ENCODE results near the gene CNTROB. TPM values are rescaled to one million over a fixed set of nuclear protein-coding genes. Genes with fewer than 3 reads are reported as not detected.

CNTROB gene, protein sequence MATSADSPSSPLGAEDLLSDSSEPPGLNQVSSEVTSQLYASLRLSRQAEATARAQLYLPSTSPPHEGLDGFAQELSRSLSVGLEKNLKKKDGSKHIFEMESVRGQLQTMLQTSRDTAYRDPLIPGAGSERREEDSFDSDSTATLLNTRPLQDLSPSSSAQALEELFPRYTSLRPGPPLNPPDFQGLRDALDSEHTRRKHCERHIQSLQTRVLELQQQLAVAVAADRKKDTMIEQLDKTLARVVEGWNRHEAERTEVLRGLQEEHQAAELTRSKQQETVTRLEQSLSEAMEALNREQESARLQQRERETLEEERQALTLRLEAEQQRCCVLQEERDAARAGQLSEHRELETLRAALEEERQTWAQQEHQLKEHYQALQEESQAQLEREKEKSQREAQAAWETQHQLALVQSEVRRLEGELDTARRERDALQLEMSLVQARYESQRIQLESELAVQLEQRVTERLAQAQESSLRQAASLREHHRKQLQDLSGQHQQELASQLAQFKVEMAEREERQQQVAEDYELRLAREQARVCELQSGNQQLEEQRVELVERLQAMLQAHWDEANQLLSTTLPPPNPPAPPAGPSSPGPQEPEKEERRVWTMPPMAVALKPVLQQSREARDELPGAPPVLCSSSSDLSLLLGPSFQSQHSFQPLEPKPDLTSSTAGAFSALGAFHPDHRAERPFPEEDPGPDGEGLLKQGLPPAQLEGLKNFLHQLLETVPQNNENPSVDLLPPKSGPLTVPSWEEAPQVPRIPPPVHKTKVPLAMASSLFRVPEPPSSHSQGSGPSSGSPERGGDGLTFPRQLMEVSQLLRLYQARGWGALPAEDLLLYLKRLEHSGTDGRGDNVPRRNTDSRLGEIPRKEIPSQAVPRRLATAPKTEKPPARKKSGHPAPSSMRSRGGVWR
- total RNA-seq = 18.9 TPM
- 39.0 TPM for polyA plus RNA-seq
- long read RNA-seq, donor 1 = 0 reads
- long read RNA-seq, donor 2 = 0 reads
- long read RNA-seq, donor 3, partial matches to known transcripts = 0 of 1 reads
- long read RNA-seq, donor 3, other reads (novel, unspliced or antisense) = 0 of 1 reads
- long read RNA-seq, donor 4 = 0 reads
- long read RNA-seq, donor 5, partial matches to known transcripts = 5 of 8 reads
- long read RNA-seq, donor 5, other reads (novel, unspliced or antisense) = 0 of 8 reads
- long read RNA-seq, donor 6, partial matches to known transcripts = 0 of 4 reads
- long read RNA-seq, donor 6, other reads (novel, unspliced or antisense) = 0 of 4 reads
- long read RNA-seq, donor 7 = 0 reads
- long read RNA-seq, donor 8, partial matches to known transcripts = 0 of 1 reads
- long read RNA-seq, donor 8, other reads (novel, unspliced or antisense) = 0 of 1 reads
- long read RNA-seq, donor 9 = 0 reads
- long read RNA-seq, donor 10, partial matches to known transcripts = 0 of 5 reads
- long read RNA-seq, donor 10, other reads (novel, unspliced or antisense) = 0 of 5 reads

- peaks cover 22 to 49% of the 10 kb centered on the region in 2 donors for H3K4me1 ChIP-seq (ENCODE audit: control insufficient read depth in 2 of 2, insufficient read depth in 2 of 2, low read length in 2 of 2)
Observed at GRCh38 chr17:7931709-7932482, at the start of gene CNTROB, which contains the start of gene TRAPPC1. Gene CNTROB, plus strand, starts transcription at chr17:7932206. Its CDS starts 874 bp downstream, at chr17:7933080. Gene TRAPPC1, minus strand, starts transcription at chr17:7931946. Its CDS starts 117 bp downstream, at chr17:7931829.

DNA sequence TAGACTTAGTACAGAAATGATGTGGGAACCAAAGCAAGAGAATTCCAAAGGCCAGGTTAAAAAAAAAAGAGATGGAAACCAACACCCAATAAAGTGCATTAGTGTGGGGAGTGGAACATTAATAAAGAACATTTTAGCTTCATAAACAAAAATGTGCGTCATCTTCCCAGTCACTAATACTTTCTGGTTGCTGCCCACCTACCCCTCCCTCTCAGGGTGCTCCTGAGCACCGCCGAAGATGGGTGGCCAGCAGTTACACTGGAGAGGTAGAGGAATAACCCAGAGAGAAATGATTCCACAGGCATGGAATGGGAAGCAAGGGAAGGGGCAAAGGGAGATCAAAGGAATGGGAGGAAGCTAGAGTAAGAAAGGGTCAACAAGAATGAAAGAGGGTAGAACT lies 49.4 kb upstream of the CNTROB start:
- 98% methylated on average over 3 of the region's 3 CpGs for WGBS
- H3K27me3 ChIP-seq (ENCODE audit: control insufficient read depth in 2 of 2, insufficient read depth in 1 of 2, low read length in 1 of 2) = no peaks in the 10 kb centered on the region
- H3K27ac ChIP-seq (ENCODE audit: low read depth in 1 of 2, low read length in 1 of 2) = peak overlapping the region in 1 of 2 donors; percentile 8
- H3K4me1 ChIP-seq (ENCODE audit: control insufficient read depth in 2 of 2, insufficient read depth in 2 of 2, low read length in 2 of 2) = peaks cover 33 to 57% of the 10 kb centered on the region in 2 donors
- H3K36me3 ChIP-seq (ENCODE audit: control insufficient read depth in 2 of 2, insufficient read depth in 2 of 2, low read length in 1 of 2) = peaks cover 0 to 5% of the 10 kb centered on the region in 2 donors
- H3K9me3 ChIP-seq (ENCODE audit: control insufficient read depth in 2 of 2, insufficient read depth in 1 of 2, low read length in 1 of 2) = peaks cover 0 to 6% of the 10 kb centered on the region in 2 donors
- no peak for DNase-seq (ENCODE audit: low read depth in 6 of 9, low spot score in 9 of 9)
- no peak overlapping the region for H3K4me3 ChIP-seq (ENCODE audit: low read length in 2 of 2)

More at GRCh38 chr17:7931709-7932482, at the start of gene CNTROB, which contains the start of gene TRAPPC1:
- H3K36me3 ChIP-seq (ENCODE audit: control insufficient read depth in 2 of 2, insufficient read depth in 2 of 2, low read length in 1 of 2) = peaks cover 19 to 23% of the 10 kb centered on the region in 2 donors
- under 1% methylated on average over 55 of the region's 55 CpGs for WGBS
- H3K9me3 ChIP-seq (ENCODE audit: control insufficient read depth in 2 of 2, insufficient read depth in 1 of 2, low read length in 1 of 2) = no peaks in the 10 kb centered on the region
- peak within 1 kb of the TSS; percentile 81 to 91 for H3K27ac ChIP-seq (ENCODE audit: low read depth in 1 of 2, low read length in 1 of 2)
- DNase-seq (ENCODE audit: low read depth in 6 of 9, low spot score in 9 of 9) = peak; percentile 96 to 100 (median 99)
- H3K4me3 ChIP-seq (ENCODE audit: low read length in 2 of 2) = peak within 1 kb of the TSS; percentile 75 to 80
- no peaks in the 10 kb centered on the region for H3K27me3 ChIP-seq (ENCODE audit: control insufficient read depth in 2 of 2, insufficient read depth in 1 of 2, low read length in 1 of 2)

- H3K27me3 ChIP-seq (ENCODE audit: control insufficient read depth in 2 of 2, insufficient read depth in 1 of 2, low read length in 1 of 2) = no peaks in the 10 kb centered on the region
- peaks cover 42 to 70% of the 10 kb centered on the region in 2 donors for H3K4me1 ChIP-seq (ENCODE audit: control insufficient read depth in 2 of 2, insufficient read depth in 2 of 2, low read length in 2 of 2)
- H3K36me3 ChIP-seq (ENCODE audit: control insufficient read depth in 2 of 2, insufficient read depth in 2 of 2, low read length in 1 of 2) = peaks cover 0 to 8% of the 10 kb centered on the region in 2 donors
- H3K4me3 ChIP-seq (ENCODE audit: low read length in 2 of 2) = peak overlapping the region; percentile 32 to 82
- 3% methylated on average over 3 of the region's 3 CpGs for WGBS
- peak overlapping the region; percentile 64 to 85 for H3K27ac ChIP-seq (ENCODE audit: low read depth in 1 of 2, low read length in 1 of 2)
- H3K9me3 ChIP-seq (ENCODE audit: control insufficient read depth in 2 of 2, insufficient read depth in 1 of 2, low read length in 1 of 2) = peaks cover 0 to 6% of the 10 kb centered on the region in 2 donors
- DNase-seq (ENCODE audit: low read depth in 6 of 9, low spot score in 9 of 9) = peak in 2 of 9 donors; percentile 26 to 57
Observed at GRCh38 chr17:7883781-7884386, 48.1 kb upstream of the CNTROB start.

- Histone ChIP-seq H3K4me3 (ENCODE audit: low read length in 2 of 2) (peak overlapping the region; percentile 82 to 87), H3K27me3 (ENCODE audit: control insufficient read depth in 2 of 2, insufficient read depth in 1 of 2, low read length in 1 of 2) (no peaks in the 10 kb centered on the region), H3K4me1 (ENCODE audit: control insufficient read depth in 2 of 2, insufficient read depth in 2 of 2, low read length in 2 of 2) (peaks cover 43 to 75% of the 10 kb centered on the region in 2 donors), H3K27ac (ENCODE audit: low read depth in 1 of 2, low read length in 1 of 2) (peak overlapping the region; percentile 95 to 96), H3K36me3 (ENCODE audit: control insufficient read depth in 2 of 2, insufficient read depth in 2 of 2, low read length in 1 of 2) (peaks cover 3 to 16% of the 10 kb centered on the region in 2 donors), H3K9me3 (ENCODE audit: control insufficient read depth in 2 of 2, insufficient read depth in 1 of 2, low read length in 1 of 2) (peaks cover 0 to 6% of the 10 kb centered on the region in 2 donors)
- DNase-seq (ENCODE audit: low read depth in 6 of 9, low spot score in 9 of 9) = peak in 2 of 9 donors; percentile 29 to 55
- 2% methylated on average over 75 of the region's 100 CpGs for WGBS
Observed at GRCh38 chr17:7884581-7885366, 47.2 kb upstream of the CNTROB start.

DNA sequence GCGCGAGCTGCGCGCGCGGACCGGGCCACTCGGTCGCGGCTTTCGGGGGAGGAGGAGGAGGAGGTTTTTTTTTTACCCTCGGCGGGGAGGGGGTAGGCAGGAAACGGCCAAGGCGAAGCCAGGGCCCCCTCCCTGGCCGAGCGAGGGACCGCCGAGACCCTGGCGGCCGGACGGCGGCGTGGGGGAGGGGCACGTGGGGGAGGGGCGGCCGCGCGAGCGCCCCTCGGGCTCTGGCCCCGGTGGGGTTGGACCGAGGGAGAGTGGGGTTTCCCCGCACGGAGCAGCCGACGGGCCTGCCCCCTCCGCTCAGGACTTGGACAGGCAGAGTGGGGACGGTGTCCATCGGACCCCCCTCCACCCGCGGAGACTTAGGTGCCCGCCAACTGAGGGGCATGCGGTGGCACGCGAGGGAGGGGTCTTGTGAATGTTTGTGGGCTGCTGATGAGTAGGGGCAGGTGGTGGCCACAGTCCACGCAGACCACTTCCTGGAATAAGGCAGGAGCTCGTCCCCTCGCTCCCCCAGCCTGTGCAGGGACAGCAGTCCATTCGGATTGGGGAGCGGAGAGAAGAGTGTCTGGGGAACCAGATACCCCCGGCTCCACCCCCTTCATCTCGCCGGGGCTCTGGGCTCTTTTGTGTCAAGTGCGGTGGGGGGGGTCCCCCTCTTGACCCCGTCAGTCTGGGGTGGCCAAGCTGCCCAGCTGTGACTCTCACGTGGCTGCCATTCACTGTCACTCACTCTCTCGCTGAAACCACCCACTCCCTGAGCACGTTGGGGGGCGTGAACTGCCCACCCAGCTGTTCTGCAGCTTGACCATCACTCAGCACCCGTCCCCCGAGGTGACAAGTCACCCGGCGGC lies 46.4 kb upstream of the CNTROB start:
- H3K27ac ChIP-seq (ENCODE audit: low read depth in 1 of 2, low read length in 1 of 2) = peak overlapping the region; percentile 95 to 96
- peak overlapping the region; percentile 82 to 87 for H3K4me3 ChIP-seq (ENCODE audit: low read length in 2 of 2)
- WGBS = under 1% methylated on average over 64 of the region's 64 CpGs
- peaks cover 8 to 20% of the 10 kb centered on the region in 2 donors for H3K36me3 ChIP-seq (ENCODE audit: control insufficient read depth in 2 of 2, insufficient read depth in 2 of 2, low read length in 1 of 2)
- H3K4me1 ChIP-seq (ENCODE audit: control insufficient read depth in 2 of 2, insufficient read depth in 2 of 2, low read length in 2 of 2) = peaks cover 40 to 71% of the 10 kb centered on the region in 2 donors
- no peaks in the 10 kb centered on the region for H3K27me3 ChIP-seq (ENCODE audit: control insufficient read depth in 2 of 2, insufficient read depth in 1 of 2, low read length in 1 of 2)
- DNase-seq (ENCODE audit: low read depth in 6 of 9, low spot score in 9 of 9) = peak in 2 of 9 donors; percentile 36 to 58
- peaks cover 0 to 6% of the 10 kb centered on the region in 2 donors for H3K9me3 ChIP-seq (ENCODE audit: control insufficient read depth in 2 of 2, insufficient read depth in 1 of 2, low read length in 1 of 2)

DNA sequence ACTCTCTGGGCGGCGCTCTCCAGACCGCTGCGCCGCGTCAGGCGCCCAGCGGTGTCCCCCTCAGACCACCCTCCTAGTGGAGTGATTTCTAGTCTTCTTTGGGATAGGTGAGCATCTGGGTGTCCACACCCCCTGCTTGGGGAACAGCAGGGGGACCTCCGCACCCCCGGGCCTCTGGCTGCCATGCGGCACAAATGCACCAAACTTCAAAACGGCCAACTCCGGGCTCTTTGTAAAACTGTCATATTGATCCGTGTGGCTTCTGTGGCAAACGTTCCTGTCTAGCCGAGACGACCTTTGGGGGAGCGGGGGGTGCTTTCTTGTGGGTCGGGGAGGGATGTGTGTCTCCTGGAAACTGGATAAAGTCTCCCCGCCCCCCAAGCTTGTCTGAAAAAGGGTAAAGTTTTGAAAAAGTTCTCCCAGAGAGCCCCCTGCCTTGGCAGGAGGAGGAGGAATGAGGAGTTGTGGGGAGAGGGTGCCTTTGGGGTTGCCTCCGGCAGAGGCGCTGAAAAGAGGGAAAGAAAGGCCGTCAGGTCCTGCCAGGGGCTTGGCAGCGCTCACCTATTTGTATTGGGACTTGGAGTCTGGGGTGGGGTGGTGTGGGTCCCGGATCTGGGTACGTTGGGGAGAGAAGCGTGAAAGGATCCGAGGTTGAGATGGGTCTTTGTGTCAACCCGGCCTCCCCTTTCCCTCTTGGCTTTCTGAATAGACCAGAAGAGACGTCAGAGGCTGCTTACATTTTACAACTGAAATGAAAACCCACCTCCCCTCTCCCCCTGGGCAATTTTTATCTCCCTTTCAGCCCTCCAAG lies 45.6 kb upstream of the CNTROB start:
- H3K27ac ChIP-seq (ENCODE audit: low read depth in 1 of 2, low read length in 1 of 2) = peak overlapping the region; percentile 95 to 96
- peak overlapping the region; percentile 82 to 87 for H3K4me3 ChIP-seq (ENCODE audit: low read length in 2 of 2)
- H3K36me3 ChIP-seq (ENCODE audit: control insufficient read depth in 2 of 2, insufficient read depth in 2 of 2, low read length in 1 of 2) = peaks cover 17 to 25% of the 10 kb centered on the region in 2 donors
- WGBS = under 1% methylated on average over 30 of the region's 30 CpGs
- H3K4me1 ChIP-seq (ENCODE audit: control insufficient read depth in 2 of 2, insufficient read depth in 2 of 2, low read length in 2 of 2) = peaks cover 32 to 63% of the 10 kb centered on the region in 2 donors
- peak in 2 of 9 donors; percentile 43 to 71 for DNase-seq (ENCODE audit: low read depth in 6 of 9, low spot score in 9 of 9)
- H3K9me3 ChIP-seq (ENCODE audit: control insufficient read depth in 2 of 2, insufficient read depth in 1 of 2, low read length in 1 of 2) = peaks cover 0 to 6% of the 10 kb centered on the region in 2 donors
- no peaks in the 10 kb centered on the region for H3K27me3 ChIP-seq (ENCODE audit: control insufficient read depth in 2 of 2, insufficient read depth in 1 of 2, low read length in 1 of 2)

All from thymus (tissue), 14 donors.